GM18873 (cell line): ENCODE data around the gene ZDHHC14.
"Not testable (repeated sequence)": the region's sequence is repeated elsewhere in the genome, so short reads cannot be mapped to it uniquely, and the experiment has no call there.

Experiments
- ATAC-seq: cut with Tn5 transposase; IDR thresholded peaks from one replicate; pipeline ENCODE4 v1.9.1; 2021; ENCODE audit warnings: mild to moderate bottlenecking, moderate library complexity, moderate number of reproducible peaks; ENCODE audit not compliant: unreplicated experiment, low FRiP score

The ZDHHC14 gene

DNA sequence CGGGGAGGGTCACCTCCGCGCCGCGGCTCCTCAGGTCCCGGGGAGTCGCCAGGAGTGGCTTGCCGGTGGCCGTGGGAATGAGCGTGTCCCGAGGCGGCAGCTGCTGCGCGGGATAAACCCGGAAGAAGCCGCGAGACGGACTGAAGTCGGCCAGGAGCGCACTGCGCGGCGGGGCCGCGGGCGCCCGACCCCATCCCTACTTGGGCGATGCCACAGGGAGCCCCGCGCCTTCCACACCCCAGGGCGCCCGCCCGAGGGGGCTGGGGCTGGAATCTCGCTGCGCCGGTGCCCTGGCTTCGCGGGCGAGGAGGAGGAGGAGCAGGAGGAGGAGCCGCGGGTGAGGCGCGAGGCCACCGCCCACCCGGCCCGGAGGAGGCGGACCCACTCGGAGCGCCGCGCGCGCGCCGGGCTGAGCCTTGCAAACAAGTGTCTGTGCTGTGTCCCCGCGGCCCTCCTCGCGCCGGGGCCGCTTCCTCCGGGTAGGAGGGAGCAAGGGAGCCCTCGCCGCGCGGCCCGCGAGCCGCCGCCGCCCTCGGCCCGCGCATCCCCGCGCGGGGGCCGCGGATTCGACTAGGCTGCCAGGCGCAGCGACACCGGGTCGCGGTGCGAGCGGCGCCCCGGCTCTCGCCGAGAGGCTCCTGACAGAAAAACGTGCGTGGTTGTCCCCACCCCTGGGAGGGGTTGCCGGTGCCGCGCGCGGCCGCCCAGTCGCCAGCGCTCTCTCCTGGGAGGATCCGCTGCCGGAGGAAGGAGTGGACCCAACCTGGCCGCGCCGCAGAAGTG, at the start of gene ZDHHC14:
Gene ZDHHC14, plus strand, starts transcription at position 412 of the 783 bp plus-strand sequence.
- ATAC-seq = peak; percentile 68

DNA sequence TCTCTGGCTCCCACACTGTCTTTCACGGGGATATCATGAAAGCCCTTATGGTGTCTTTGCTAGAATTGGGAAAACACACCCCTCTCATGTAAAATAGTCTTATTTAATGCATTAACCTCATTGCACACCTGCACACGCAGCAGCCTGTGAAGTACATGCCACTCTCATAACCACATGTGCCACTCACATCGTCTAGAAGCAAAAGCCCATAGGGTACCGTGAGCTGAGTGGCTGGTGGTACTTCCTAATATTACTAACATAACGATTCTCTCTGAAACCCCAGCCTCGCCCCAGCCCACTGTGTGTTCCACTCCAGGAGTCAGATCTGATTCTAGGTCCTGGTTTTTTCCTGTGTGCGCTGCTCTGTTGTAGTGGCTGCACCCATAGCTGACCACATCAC, 48.2 kb upstream of the ZDHHC14 start:
- no peak for ATAC-seq

DNA sequence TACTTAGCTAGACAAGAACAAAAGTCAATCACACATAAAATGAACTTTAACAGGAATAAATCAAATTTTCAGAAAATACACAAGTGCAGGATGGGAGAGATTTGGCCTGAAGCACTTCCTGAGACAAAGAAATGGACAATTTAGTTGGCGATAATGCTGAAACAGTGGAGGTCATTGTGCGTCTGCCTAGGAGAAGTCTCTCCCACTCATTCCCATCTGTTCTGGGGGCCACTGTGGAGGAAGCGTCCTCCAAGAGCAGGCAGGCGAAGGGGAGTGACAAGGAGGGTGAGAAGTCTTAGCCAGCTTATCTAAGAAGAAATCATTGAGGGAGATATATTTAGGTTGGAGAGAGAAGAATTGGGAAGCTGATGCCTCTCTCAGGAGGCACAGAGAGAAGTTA, 47.5 kb upstream of the ZDHHC14 start:
- ATAC-seq = no peak

DNA sequence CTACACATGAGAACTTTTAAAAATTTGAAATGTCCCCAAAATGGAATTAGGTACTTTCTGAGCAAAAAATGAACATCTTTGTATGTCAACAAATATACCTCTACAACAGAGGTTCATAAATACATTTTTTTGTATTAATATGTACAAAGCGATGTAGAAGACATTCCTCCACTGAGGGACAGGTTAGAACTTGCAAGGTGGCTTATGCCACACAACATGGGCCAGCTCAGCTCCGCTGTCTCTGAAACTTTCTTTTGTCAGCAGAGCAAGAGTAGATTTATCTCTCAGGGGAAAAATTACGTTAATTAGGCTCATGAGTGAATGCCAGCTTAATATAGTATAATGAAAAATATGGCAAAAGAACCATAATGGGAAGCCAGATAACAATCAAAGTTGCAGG, 47.0 kb upstream of the ZDHHC14 start:
- no peak for ATAC-seq

DNA sequence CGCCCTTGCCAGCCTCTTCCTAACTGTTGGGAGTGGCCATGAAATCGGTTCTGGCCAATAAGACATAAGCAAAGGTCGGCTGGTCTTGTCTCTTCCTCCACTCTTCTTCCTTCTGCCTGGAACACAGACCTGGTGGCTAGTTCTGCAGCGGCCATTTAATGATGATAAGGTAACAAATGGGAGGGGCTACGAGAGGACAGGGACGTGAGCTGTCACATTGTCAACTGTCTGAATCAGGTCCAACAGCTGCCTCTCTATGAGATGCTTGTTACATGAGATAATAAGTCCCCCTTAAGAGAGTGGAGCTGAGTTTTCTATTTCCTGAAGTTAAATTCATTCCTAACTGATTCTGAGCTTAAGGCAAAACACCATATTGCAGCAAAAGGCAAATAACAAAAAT, 45.2 kb upstream of the ZDHHC14 start:
- no peak for ATAC-seq

DNA sequence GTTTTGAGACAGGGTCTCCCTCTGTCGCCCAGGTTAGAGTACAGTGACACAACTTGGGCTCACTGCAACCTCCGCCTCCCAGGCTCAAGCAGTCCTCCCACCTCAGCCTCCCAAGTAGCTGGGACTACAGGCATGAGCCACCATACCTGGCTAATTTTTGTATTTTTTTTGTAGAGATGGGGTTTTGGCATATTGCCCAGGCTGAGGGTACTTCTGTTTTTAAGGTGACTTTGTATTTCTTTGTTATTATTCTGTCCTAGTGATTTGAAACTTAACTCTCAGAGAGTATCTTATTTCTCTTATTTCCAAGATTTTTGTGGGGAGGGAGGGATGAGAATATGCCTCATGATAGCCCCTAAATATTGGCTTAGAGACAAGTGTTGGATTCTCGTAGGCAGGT, 43.7 kb upstream of the ZDHHC14 start:
- ATAC-seq = not testable (repeated sequence)

DNA sequence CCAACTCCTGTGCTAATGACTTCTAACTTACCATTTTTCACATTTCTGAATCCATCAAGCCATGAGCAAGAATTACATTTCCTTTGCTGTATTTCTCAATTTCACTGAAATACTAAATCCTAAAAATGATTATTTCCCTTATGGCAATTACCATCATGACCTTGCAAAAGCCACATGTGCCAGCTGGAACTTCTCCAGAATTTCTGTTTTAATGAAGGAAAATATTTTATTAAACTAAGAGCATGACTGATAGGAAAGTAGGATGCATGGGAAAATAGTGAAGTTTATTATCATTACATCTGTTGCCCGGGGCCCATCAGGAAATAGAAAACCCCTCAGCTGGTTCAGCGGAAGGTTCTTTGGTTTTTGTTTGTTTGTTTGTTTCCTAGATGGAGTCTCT, 43.2 kb upstream of the ZDHHC14 start:
- no peak for ATAC-seq

DNA sequence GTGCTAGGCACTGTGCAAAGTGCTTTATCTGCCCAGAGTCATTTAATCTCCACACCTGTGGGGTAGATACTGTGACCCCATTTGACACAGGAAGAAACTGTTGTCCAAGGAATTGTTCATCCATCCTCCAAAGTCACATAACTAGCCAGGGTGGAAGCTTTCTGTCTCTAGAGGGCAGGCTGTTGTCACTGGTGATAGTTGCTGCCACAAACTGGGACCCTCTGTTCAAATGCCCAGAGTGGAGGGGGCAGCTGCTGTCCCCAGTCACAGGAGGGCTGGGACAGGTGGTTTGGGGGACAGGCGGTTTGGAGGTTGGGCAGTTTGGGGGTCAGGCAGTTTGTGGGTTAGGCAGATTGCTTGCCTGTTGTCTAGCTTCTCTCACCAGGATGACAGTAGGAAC, 41.6 kb upstream of the ZDHHC14 start:
- ATAC-seq = no peak

DNA sequence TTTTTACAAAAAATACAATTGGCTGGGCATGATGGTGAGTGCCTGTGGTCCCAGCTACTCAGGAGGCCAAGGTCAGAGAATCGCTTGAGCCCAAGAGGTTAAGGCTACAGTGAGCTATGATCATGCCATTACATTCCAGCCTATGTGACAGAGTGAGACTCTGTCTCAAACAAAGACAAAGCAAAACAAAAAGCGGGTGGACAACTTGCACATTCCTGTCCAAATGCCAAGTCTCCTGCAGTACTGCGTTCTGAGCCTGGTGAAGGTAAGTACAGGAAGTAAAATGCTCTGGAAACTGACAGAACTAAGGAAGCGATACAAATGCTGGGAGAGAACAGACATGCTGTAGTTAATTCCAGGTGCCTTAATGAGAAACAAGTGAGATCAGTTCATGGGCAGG, 37.3 kb upstream of the ZDHHC14 start:
- no peak for ATAC-seq

DNA sequence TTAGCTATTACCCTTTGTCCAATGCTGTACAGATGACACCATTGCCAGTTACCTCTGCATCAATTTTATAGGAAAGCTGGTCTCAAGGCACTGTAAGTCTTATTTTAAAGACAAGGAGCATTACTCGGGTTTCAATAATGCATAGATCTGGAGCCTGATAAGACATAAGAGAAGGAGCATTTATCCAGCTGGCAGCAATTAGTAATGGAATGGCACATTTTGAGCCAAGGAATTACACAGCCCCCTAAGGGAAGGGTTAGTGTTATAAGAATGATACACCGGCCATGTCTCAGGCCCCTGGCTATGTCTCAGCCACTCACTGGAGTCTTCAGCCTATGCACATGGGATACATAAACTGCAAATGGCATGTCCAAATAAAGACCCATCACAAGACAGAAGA, 34.6 kb upstream of the ZDHHC14 start:
- ATAC-seq = no peak

DNA sequence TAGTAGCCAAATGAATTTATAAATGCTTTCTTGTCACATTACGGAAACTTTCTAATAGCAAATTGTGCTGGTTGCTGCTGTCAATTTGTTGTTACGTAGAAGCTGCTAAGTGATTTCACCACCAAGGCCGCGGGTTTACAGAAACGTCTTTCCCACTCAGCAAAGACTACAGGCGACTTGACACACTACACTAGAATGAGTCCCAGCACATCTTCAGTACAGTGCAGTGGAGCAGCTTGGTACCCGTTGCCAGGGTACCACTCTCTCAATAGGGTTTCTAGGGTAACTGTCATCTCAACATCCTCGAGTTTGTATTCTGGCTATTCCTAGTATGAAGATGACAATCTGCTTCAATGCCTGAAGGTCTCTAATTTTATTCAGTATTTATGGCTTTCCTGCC, 22.7 kb upstream of the ZDHHC14 start:
- ATAC-seq = no peak

DNA sequence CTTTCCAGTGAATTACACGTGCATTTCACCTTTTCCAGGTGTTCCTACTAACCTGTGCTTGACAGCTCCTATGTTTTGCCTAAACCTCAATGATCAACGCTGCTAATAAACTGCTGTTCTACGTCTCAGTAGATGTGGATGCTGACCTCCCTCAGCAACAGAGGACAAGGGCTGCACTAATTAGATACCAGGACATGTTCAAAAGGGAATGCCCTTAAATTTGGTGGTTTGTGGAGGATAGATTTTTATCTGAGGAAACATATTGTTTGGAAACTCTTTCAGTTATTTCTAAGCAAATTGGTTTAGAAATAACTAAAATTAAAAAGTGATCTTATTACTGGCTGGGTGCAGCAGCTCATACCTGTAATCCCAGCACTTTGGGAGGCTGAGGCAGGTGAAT, 19.1 kb upstream of the ZDHHC14 start:
- no peak for ATAC-seq

DNA sequence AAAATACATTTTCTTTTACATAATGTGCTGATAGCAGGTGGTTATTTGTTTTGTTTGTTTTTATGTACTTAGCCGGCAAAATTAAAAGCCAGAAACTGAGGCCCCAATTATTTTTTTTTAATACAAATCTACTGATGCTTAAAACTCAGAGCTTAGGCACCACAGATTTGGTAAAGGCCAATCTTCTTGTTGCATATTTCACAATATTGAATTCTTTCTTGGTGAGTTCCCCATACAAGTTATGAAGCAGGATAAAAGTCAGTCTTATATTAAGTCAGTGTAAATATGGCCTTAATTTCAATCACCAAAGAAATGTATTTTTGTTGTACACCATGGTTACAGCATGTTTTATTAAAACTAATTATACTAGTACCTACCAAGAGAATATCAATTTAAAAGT, 16.3 kb upstream of the ZDHHC14 start:
- ATAC-seq = no peak

DNA sequence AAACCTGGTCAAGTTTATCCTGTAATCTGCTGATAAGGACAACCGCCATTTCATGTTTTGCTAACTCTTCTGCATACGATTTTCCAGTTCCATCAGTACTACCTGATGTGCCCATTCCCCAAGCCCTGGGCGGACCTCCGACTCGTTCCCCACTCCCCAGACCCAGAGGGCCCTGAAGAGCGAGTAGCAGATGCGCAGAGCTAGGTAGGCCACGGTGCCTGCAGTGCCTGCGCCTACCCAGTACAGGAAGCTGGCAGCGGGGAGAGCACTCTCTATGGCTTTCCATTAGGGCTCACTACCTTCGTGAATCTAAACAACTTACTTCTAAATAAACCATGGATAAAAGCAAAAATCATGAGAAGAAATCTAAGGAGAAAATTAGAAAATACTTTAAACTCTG, 14.3 kb upstream of the ZDHHC14 start:
- no peak for ATAC-seq

DNA sequence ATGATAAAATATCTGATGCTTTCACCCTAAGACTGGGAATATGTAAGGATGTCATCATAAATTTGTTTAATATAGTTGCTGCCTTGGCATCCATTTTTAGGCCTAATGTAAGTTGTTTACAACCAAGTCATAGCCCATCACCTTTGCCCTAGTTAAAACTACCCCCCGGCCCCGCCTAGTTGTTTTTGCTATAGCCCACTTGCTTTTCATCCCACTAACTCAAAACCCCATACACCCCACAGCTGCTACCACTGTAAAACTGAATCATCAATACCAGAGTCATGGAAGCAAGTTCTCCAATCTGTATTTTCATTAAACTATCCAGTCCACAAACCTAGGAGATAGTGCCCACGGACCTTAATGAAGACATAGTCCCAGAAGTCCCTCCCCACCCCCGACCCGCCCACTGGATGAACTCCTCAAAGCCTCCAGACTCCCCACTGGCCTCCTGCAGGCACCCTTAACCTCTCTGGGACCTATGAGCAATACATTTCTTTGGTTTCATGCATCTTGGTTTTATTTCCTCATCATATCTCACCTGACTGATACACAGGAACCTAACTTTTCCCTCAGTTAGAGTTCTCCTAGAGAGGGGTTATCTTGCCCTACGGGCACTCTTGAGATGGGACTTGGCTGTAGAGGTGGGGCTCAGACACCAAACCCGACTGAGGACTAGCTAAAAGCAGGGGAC, 12.5 kb upstream of the ZDHHC14 start:
- ATAC-seq = no peak

DNA sequence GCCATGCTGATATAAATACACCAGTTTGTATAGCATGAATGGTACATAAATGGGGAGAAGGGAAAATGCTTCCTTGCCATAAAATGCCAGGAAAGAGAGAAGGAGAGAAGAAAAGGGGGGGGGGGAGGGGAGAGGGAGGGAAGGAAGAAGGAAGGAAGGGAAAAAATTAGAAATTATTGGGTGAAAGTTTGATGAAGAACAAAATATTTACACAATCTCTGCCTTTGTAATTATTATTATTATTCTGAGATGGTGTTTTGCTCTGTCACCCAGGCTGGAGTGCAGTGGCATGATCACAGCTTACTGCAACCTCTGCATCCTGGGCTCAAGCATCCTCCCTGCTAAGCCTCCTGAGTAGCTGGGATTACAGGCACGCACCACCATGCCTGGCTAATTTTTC, 10.2 kb upstream of the ZDHHC14 start:
- no peak for ATAC-seq

DNA sequence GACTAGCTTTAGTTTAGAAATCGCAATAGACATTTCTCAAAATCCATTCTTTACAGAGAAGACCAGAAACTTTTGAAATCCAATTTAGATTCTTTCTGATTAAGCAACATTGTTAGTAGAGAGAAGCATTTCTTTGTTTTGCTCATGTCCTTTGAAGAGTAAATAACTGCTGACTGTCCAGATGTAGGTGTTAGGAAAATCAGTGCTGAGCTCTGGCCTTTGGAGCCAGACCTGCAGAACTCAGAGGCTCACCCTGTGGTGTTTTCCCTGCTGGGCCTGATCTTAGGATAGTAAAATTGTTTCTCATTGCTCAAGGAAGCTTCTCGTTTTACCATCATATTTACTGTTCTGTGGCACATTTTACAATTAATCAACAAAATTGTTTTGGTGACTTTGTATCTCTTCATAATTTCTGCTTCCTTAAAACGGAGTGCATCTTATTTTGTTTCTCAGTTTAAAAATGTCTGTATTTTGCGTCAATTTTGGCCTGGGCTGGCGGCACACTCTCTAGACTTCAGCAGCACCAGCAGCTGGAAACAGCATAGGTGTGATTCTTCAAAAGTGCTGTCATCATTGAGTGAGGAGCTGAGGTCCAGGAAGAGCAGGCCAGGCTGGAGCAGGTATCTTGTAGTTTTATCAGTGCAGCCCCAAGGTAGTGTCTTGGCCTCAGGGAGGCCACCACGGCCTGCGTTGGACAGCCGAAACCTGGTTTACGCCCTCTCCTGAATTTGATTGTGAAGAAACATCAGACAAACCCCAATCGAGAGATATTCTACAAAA, 8.3 kb upstream of the ZDHHC14 start:
- no peak for ATAC-seq

DNA sequence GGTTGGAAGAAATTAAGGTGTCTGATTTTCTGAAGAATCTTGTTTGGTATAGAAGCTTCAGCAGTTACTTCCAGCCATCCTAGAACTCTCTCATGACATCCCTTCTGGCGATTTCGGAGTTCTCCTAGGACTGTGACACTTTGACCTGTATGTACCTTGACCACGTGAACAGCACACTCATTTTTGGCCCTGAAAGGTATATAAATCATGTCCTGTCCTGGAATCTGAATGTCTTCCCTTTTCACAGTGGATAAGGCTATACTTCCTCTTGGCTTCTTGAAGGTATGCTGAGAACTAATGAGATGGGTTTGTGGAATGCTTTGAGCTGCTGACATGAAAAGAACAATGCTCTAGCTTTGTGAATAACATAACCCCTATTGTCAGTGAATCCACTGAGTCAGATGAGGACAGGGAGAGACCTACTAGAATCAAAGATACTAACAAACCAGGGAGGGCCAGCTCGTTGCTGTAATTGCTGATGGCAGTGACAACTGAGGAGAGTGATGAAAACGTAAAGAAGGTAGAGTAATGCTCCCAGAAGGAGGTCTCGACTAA, 6.0 kb upstream of the ZDHHC14 start:
- no peak for ATAC-seq

DNA sequence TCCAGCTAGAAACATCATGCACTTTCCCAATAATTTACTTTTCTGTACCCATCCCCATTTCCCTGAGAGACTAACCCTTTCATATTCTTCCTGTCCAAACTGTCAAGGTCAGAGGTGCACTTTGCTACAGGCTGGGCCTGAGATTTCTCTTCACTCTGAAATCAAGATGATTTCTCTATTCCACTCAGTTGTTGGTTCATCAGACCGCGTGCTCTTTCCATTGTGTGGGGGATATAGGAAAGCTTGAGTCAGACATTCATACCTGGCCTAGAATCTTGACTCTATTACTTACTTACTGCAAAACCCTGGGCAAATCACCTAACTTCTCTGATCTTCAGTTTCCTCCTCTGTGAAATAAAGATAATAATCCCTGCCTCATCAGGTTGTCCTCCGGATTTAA, 4.7 kb upstream of the ZDHHC14 start:
- ATAC-seq = no peak

DNA sequence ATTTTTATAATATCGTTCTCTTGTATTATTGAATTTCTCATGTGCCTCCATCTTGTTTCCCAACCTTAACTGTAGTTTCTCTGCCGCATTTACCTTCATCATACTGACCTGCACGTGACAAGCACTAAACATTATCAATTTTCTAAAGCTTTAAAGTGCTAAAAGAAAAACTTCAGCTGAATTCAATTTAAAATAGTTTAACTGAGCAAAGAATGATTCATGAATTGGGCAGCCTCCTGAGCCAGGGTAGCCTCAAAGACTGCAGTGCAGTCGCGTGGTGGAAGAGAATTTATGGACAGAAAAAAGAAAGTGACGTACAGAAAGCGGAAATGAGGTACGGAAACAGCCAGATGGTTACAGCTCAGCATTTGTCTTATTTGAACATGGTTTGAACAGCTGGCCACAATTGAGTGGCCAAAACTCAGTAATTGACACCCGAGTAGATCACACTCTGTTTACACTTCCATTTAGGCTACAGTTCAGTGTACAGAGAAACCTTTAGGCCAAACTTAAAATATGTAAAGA, 4.2 kb upstream of the ZDHHC14 start:
- ATAC-seq = no peak
